HEK293 (cell line): ENCODE measurements around the gene OPTN.

Source experiments
- ATF2 ChIP-seq: fragments of 450-650 bp; formaldehyde crosslinking; IDR thresholded peaks from 2 replicates; pipeline ENCODE4 v1.5.1; 2016; ENCODE audit warnings: missing biosample characterization, missing genetic modification characterization, low read depth
- KLF9 ChIP-seq: fragments of 450-650 bp; formaldehyde crosslinking; IDR thresholded peaks from 2 replicates; pipeline ENCODE4 v1.5.1; 2016; ENCODE audit warnings: missing biosample characterization, missing genetic modification characterization, low read depth
- REST ChIP-seq: fragments of 450-650 bp; formaldehyde crosslinking; IDR thresholded peaks from 2 replicates; pipeline ENCODE4 v1.5.1; 2016; ENCODE audit warnings: missing biosample characterization, missing genetic modification characterization
- SCRT1 ChIP-seq: fragments of 450-650 bp; formaldehyde crosslinking; IDR thresholded peaks from 2 replicates; pipeline ENCODE4 v1.5.1; 2016; ENCODE audit warnings: missing biosample characterization, missing genetic modification characterization, borderline replicate concordance
- TSHZ1 ChIP-seq: fragments of 450-650 bp; formaldehyde crosslinking; IDR thresholded peaks from 2 replicates; pipeline ENCODE4 v1.5.1; 2016; ENCODE audit warnings: missing biosample characterization, missing genetic modification characterization, borderline replicate concordance
- ZNF121 ChIP-seq: fragments of 450-650 bp; formaldehyde crosslinking; IDR thresholded peaks from 2 replicates; pipeline ENCODE4 v1.5.1; 2016; ENCODE audit warnings: missing biosample characterization, missing genetic modification characterization
- ZNF138 ChIP-seq: fragments of 450-650 bp; formaldehyde crosslinking; IDR thresholded peaks from 2 replicates; pipeline ENCODE4 v1.5.1; 2016; ENCODE audit warnings: missing biosample characterization, missing genetic modification characterization, borderline replicate concordance
- ZNF280D ChIP-seq: fragments of 450-650 bp; formaldehyde crosslinking; IDR thresholded peaks from 2 replicates; pipeline ENCODE4 v1.5.1; 2016; ENCODE audit warnings: missing biosample characterization, missing genetic modification characterization
- ZNF513 ChIP-seq: fragments of 450-650 bp; IDR thresholded peaks from 2 replicates; pipeline ENCODE4 v1.5.1; 2018; ENCODE audit warnings: missing biosample characterization, missing genetic modification characterization
- TF ChIP-seq, protein P1 (sequence below): fragments of 450-650 bp; formaldehyde crosslinking; IDR thresholded peaks from 2 replicates; pipeline ENCODE4 v1.5.1; 2016; ENCODE audit warnings: missing biosample characterization, missing genetic modification characterization
- TF ChIP-seq, protein P2 (sequence below): sonication (generic); formaldehyde crosslinking; IDR thresholded peaks from 2 replicates; pipeline ENCODE4 v1.8.1; 2022; ENCODE audit warnings: mild to moderate bottlenecking, moderate library complexity, missing genetic modification reagents
- TF ChIP-seq, protein P3 (sequence below): fragments of 450-650 bp; formaldehyde crosslinking; IDR thresholded peaks from 2 replicates; pipeline ENCODE4 v1.5.1; 2016; ENCODE audit warnings: missing biosample characterization, missing genetic modification characterization

DNA sequence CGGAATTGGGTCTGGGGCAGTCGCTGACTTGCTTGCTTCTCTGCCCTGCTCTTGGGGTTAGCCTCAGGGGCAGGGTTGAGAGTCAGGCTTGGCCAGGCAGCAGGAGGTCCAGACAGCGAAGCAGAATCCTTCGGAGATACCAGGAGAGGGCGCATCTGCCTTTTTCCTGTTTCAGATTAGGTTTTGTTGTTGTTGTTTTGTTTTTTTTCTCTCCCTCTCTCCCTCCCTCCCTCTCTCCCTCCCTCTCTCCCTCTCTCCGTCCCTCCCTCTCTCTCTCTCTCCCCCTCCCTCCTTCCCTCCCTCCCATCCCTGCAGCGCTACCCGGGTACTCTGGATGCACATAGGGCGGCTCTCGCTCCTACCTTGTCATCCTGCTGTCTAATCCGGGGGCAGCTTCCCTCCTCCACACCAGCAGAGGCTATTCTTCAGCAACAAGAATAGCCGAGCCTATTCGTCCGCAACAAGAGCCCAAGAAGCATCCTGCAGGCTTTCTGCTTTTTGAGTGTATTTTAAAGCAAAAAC, 758 bp upstream of the OPTN start:
- TF ChIP-seq, protein P1, sequence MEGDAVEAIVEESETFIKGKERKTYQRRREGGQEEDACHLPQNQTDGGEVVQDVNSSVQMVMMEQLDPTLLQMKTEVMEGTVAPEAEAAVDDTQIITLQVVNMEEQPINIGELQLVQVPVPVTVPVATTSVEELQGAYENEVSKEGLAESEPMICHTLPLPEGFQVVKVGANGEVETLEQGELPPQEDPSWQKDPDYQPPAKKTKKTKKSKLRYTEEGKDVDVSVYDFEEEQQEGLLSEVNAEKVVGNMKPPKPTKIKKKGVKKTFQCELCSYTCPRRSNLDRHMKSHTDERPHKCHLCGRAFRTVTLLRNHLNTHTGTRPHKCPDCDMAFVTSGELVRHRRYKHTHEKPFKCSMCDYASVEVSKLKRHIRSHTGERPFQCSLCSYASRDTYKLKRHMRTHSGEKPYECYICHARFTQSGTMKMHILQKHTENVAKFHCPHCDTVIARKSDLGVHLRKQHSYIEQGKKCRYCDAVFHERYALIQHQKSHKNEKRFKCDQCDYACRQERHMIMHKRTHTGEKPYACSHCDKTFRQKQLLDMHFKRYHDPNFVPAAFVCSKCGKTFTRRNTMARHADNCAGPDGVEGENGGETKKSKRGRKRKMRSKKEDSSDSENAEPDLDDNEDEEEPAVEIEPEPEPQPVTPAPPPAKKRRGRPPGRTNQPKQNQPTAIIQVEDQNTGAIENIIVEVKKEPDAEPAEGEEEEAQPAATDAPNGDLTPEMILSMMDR (tag by site-specific recombination) = peak; percentile 11; the same call in 1 of the 2 replicates
- TF ChIP-seq ZNF121 (tag by site-specific recombination) = no peak
- peak; percentile 12; the same call in 1 of the 2 replicates for TF ChIP-seq KLF9
- TF ChIP-seq SCRT1 (tag by site-specific recombination) = no peak
- TF ChIP-seq, protein P2, sequence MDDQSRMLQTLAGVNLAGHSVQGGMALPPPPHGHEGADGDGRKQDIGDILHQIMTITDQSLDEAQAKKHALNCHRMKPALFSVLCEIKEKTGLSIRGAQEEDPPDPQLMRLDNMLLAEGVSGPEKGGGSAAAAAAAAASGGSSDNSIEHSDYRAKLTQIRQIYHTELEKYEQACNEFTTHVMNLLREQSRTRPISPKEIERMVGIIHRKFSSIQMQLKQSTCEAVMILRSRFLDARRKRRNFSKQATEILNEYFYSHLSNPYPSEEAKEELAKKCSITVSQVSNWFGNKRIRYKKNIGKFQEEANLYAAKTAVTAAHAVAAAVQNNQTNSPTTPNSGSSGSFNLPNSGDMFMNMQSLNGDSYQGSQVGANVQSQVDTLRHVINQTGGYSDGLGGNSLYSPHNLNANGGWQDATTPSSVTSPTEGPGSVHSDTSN = no peak
- no peak for TF ChIP-seq ZNF513 (tag by site-specific recombination)
- no peak for TF ChIP-seq ATF2 (tag by site-specific recombination)
- no peak for TF ChIP-seq REST (tag by site-specific recombination)
- TF ChIP-seq, protein P3, sequence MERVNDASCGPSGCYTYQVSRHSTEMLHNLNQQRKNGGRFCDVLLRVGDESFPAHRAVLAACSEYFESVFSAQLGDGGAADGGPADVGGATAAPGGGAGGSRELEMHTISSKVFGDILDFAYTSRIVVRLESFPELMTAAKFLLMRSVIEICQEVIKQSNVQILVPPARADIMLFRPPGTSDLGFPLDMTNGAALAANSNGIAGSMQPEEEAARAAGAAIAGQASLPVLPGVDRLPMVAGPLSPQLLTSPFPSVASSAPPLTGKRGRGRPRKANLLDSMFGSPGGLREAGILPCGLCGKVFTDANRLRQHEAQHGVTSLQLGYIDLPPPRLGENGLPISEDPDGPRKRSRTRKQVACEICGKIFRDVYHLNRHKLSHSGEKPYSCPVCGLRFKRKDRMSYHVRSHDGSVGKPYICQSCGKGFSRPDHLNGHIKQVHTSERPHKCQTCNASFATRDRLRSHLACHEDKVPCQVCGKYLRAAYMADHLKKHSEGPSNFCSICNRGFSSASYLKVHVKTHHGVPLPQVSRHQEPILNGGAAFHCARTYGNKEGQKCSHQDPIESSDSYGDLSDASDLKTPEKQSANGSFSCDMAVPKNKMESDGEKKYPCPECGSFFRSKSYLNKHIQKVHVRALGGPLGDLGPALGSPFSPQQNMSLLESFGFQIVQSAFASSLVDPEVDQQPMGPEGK (tag by site-specific recombination) = peak; percentile 65
- TF ChIP-seq TSHZ1 = no peak
- no peak for TF ChIP-seq ZNF138
- no peak for TF ChIP-seq ZNF280D
